Natural killer cell (primary cell): Measurements from ENCODE around the gene PTPRK. TPM values are rescaled to one million over a fixed set of nuclear protein-coding genes. Genes with fewer than 3 reads are reported as not detected.

ENCODE experiments used
- ATAC-seq, 3 donors: fragments of 150-1000 bp in 2 of 3; fragments of 200-7000 bp in 1 of 3; cut with Tn5 transposase; 1 replicate in 1 of 3; 2 replicates in 2 of 3; pipeline ENCODE4 v1.10.0; 2021; ENCODE audit warnings: mild to moderate bottlenecking in 2 of 3, moderate library complexity in 2 of 3
- DNase-seq, 2 donors: peaks; one replicate each; pipeline versions ENCODE4 v3.0.0 to v3.0.0-alpha.2; 2013 to 2021; ENCODE audit warnings: mixed read lengths in 1 of 2
- H3K27ac ChIP-seq: one replicate; pipeline ENCODE4 v1.5.1; 2013; ENCODE audit warnings: mild to moderate bottlenecking, low read length
- H3K27me3 ChIP-seq: one replicate; pipeline ENCODE4 v1.6.1; 2013; ENCODE audit warnings: low read length; ENCODE audit not compliant: control insufficient read depth, insufficient read depth
- H3K36me3 ChIP-seq: one replicate; pipeline ENCODE4 v1.6.1; 2013; ENCODE audit warnings: low read length; ENCODE audit not compliant: control insufficient read depth, insufficient read depth
- H3K4me1 ChIP-seq: one replicate; pipeline ENCODE4 v1.6.1; 2013; ENCODE audit warnings: low read length; ENCODE audit not compliant: control insufficient read depth, insufficient read depth
- H3K4me3 ChIP-seq: one replicate; pipeline ENCODE4 v1.5.1; 2013; ENCODE audit warnings: low read length
- H3K9me3 ChIP-seq: one replicate; pipeline ENCODE4 v1.6.1; 2013; ENCODE audit warnings: low read length; ENCODE audit not compliant: control insufficient read depth, insufficient read depth
- H3K27ac Mint-ChIP-seq, 2 donors: one replicate each; pipeline ENCODE4 v1.8.0; 2022; ENCODE audit warnings: mild to moderate bottlenecking in 2 of 2, mixed read lengths in 2 of 2, moderate library complexity in 1 of 2
- H3K27me3 Mint-ChIP-seq, 2 donors: one replicate each; pipeline ENCODE4 v1.8.0; 2022; ENCODE audit warnings: low read depth in 2 of 2, mixed read lengths in 2 of 2
- H3K36me3 Mint-ChIP-seq: one replicate; pipeline ENCODE4 v1.8.0; 2022; ENCODE audit warnings: mixed read lengths
- H3K4me1 Mint-ChIP-seq, 2 donors: one replicate each; pipeline ENCODE4 v1.8.0; 2022; ENCODE audit warnings: mixed read lengths in 2 of 2
- H3K4me3 Mint-ChIP-seq: one replicate; pipeline ENCODE4 v1.8.0; 2022; ENCODE audit warnings: mild to moderate bottlenecking, moderate library complexity, mixed read lengths
- H3K9me3 Mint-ChIP-seq, 2 donors: one replicate each; pipeline ENCODE4 v1.8.0; 2022; ENCODE audit warnings: mixed read lengths in 2 of 2
- CTCF ChIP-seq: fragments of 200-600 bp; IDR thresholded peaks from one replicate; pipeline ENCODE4 v1.8.0; 2022; ENCODE audit warnings: antibody characterized with exemption
- WGBS: methylation state at CpG from one replicate; pipeline ENCODE4 v1.1.7; 2013; ENCODE audit warnings: missing lambda C conversion rate; ENCODE audit not compliant: insufficient coverage; 5-methylcytosine and 5-hydroxymethylcytosine counted together
- intact Hi-C: fragments of 100-400 bp; cut with micrococcal nuclease; formaldehyde crosslinking; loops from one replicate; pipeline ENCODE4 v1.14.2; 2022
- total RNA-seq, 4 donors: library from RNA; stranded (reverse); fragments of 120-200 nt in 1 of 4; gene quantifications; one replicate each; pipeline versions ENCODE4 v1.2.3 to v1.2.4, GENCODE V29; 2013 to 2022

PTPRK gene
- total RNA-seq, 3 donors from 2014 or later (not counting 1 experiment from before 2014, with no cell fraction given) = 0.14 to 1.2 (median 0.95) TPM

GRCh38 chr6:128425856-128426255, 94.5 kb downstream of the PTPRK start:
- Mint-ChIP-seq H3K36me3 (no peaks in the 10 kb centered on the region), H3K27ac (no peak overlapping the region), H3K27me3 (no peaks in the 10 kb centered on the region), H3K4me3 (no peak overlapping the region), H3K9me3 (peaks cover 0 to 2% of the 10 kb centered on the region in 2 donors), H3K4me1 (no peaks in the 10 kb centered on the region)
- no peak for DNase-seq
- 95% methylated on average over 1 of the region's 2 CpGs for WGBS
- Histone ChIP-seq H3K27me3 (no peaks in the 10 kb centered on the region), H3K4me1 (no peaks in the 10 kb centered on the region), H3K4me3 (no peak overlapping the region), H3K27ac (no peak overlapping the region), H3K36me3 (no peaks in the 10 kb centered on the region), H3K9me3 (no peaks in the 10 kb centered on the region)
- intact Hi-C loops = no loop called here
- no peak for TF ChIP-seq CTCF
- ATAC-seq = no peak

DNA sequence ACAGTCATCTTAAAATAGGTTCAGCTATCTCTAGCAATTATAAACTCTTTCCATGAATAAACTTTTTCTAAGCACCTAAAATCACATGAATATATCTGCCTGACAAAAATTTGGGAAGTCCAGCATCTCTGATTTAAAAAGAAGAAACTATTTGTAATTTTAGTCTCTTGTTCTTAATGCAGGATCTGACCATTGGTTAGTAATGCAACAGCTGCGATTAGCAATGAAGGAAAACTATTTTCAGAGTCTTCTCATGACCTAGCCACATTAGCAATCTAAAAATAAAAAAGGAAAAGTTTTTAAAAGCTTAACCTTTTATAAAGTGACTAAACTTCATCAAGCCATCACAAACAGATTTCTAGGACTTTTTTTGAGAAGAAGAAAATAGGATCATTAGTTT, 97.5 kb downstream of the PTPRK start:
- TF ChIP-seq CTCF = no peak
- intact Hi-C loops = no loop called here
- peaks cover 0 to 2% of the 10 kb centered on the region in 2 donors for H3K9me3 Mint-ChIP-seq
- DNase-seq (no peak), ATAC-seq (no peak)
- H3K36me3 Mint-ChIP-seq = no peaks in the 10 kb centered on the region
- no peak overlapping the region for H3K4me3 ChIP-seq
- H3K4me3 Mint-ChIP-seq = no peak overlapping the region
- no peaks in the 10 kb centered on the region for H3K4me1 ChIP-seq
- no peak overlapping the region for H3K27ac ChIP-seq
- no peaks in the 10 kb centered on the region for H3K9me3 ChIP-seq
- no peaks in the 10 kb centered on the region for H3K27me3 Mint-ChIP-seq
- no peaks in the 10 kb centered on the region for H3K27me3 ChIP-seq
- no peaks in the 10 kb centered on the region for H3K4me1 Mint-ChIP-seq
- H3K27ac Mint-ChIP-seq = no peak overlapping the region
- H3K36me3 ChIP-seq = no peaks in the 10 kb centered on the region
- 100% methylated on average over 1 of the region's 1 CpG for WGBS

DNA sequence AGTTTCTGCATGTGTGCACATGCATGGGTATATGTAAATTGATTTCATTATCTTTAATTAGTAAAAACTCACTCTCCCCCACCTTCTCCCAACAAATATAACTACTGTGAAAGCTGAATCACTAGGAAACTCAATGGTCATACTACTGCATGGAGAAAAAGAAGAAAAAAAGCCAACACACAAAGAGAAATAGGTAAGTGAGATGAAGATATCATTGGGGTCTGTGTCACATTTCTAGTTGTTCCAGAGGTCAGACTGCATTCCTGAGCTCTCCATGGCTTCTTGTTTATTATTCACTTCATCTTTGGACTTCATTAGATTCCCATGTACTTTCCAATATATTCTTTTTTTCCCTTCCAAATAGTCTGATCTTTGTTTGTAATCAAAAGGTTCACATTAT, 98.2 kb downstream of the PTPRK start:
- Histone ChIP-seq H3K9me3 (no peaks in the 10 kb centered on the region), H3K4me3 (no peak overlapping the region), H3K27me3 (no peaks in the 10 kb centered on the region), H3K4me1 (no peaks in the 10 kb centered on the region), H3K36me3 (no peaks in the 10 kb centered on the region), H3K27ac (no peak overlapping the region)
- Mint-ChIP-seq H3K36me3 (no peaks in the 10 kb centered on the region), H3K27me3 (no peaks in the 10 kb centered on the region), H3K4me1 (no peaks in the 10 kb centered on the region), H3K9me3 (peaks cover 2% of the 10 kb centered on the region in 2 donors), H3K4me3 (no peak overlapping the region), H3K27ac (no peak overlapping the region)
- DNase-seq = no peak
- TF ChIP-seq CTCF = no peak
- no peak for ATAC-seq
- intact Hi-C loops = no loop called here

DNA sequence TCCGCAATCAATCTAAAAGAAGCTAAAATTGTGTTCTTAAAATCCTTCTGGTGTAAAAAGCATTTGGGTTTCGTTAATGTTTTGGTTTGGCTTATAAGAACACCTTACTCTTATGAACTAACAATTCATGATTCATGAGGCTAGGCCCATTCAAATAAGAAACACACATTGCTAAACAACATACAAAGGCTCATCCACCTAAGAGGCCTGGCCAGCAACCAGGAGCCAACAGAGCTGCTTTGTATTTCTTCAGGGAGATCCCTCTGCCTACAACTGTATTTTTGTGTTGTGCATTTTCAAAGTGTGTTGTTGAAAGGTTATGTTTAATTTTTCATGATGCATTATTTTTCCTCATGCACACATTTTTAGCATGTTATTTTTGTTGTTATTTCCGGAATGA, 98.6 kb downstream of the PTPRK start:
- Mint-ChIP-seq H3K4me1 (no peaks in the 10 kb centered on the region), H3K27ac (no peak overlapping the region), H3K36me3 (no peaks in the 10 kb centered on the region), H3K4me3 (no peak overlapping the region), H3K9me3 (peaks cover 2% of the 10 kb centered on the region in 2 donors), H3K27me3 (no peaks in the 10 kb centered on the region)
- ATAC-seq (no peak), DNase-seq (no peak)
- H3K4me3 ChIP-seq = no peak overlapping the region
- WGBS = 83% methylated on average over 1 of the region's 3 CpGs
- intact Hi-C loops = no loop called here
- H3K4me1 ChIP-seq = no peaks in the 10 kb centered on the region
- no peaks in the 10 kb centered on the region for H3K36me3 ChIP-seq
- TF ChIP-seq CTCF = no peak
- H3K9me3 ChIP-seq = no peaks in the 10 kb centered on the region
- H3K27ac ChIP-seq = no peak overlapping the region
- no peaks in the 10 kb centered on the region for H3K27me3 ChIP-seq
